Mononuclear cell (primary cell): ENCODE data around the gene CAPN10. TPM values are rescaled to one million over a fixed set of nuclear protein-coding genes. Genes with fewer than 3 reads are reported as not detected.
"Not testable (repeated sequence)": the region's sequence is repeated elsewhere in the genome, so short reads cannot be mapped to it uniquely, and the experiment has no call there.

Experiments used
- H3K27me3 ChIP-seq: 2 replicates; pipeline ENCODE4 v1.6.0; 2011; ENCODE audit warnings: low read length, control low read depth; ENCODE audit not compliant: insufficient read depth
- H3K4me1 ChIP-seq: 2 replicates; pipeline ENCODE4 v1.5.1; 2011; ENCODE audit warnings: mild to moderate bottlenecking, low read length, control low read depth; ENCODE audit not compliant: insufficient read depth
- H3K4me3 ChIP-seq: 2 replicates; pipeline ENCODE4 v1.5.1; 2011; ENCODE audit warnings: mild to moderate bottlenecking, low read length, moderate library complexity
- H3K9me3 ChIP-seq: 2 replicates; pipeline ENCODE4 v1.5.1; 2011; ENCODE audit warnings: low read depth, mild to moderate bottlenecking, control low read depth, low read length
- total RNA-seq: library from RNA; depleted of rRNA; stranded (reverse); fragments of >200 nt; gene quantifications from one replicate; pipeline ENCODE4 v1.2.3, GENCODE V29; 2012

CAPN10 gene
- total RNA-seq, 1 donor: 18.2 TPM

- no peaks in the 10 kb centered on the region for H3K9me3 ChIP-seq
- H3K4me3 ChIP-seq: no peak overlapping the region
- no peaks in the 10 kb centered on the region for H3K27me3 ChIP-seq
- H3K4me1 ChIP-seq: peaks cover 23% of the 10 kb centered on the region
These were observed 25.2 kb downstream of the CAPN10 start for GRCh38 chr2:240611601-240612210.

GRCh38 chr2:240613781-240614180, 27.2 kb downstream of the CAPN10 start:
- Histone ChIP-seq H3K4me3 (no peak overlapping the region), H3K9me3 (no peaks in the 10 kb centered on the region), H3K27me3 (no peaks in the 10 kb centered on the region), H3K4me1 (peaks cover 23% of the 10 kb centered on the region)

GRCh38 chr2:240614391-240614790, 27.9 kb downstream of the CAPN10 start:
- H3K9me3 ChIP-seq: no peaks in the 10 kb centered on the region
- H3K4me3 ChIP-seq: no peak overlapping the region
- H3K4me1 ChIP-seq: peaks cover 23% of the 10 kb centered on the region
- no peaks in the 10 kb centered on the region for H3K27me3 ChIP-seq

- Histone ChIP-seq H3K4me3 (no peak overlapping the region), H3K4me1 (peaks cover 26% of the 10 kb centered on the region), H3K27me3 (no peaks in the 10 kb centered on the region), H3K9me3 (no peaks in the 10 kb centered on the region)
These were observed 28.9 kb downstream of the CAPN10 start for GRCh38 chr2:240615396-240615795.

- Histone ChIP-seq H3K27me3 (no peaks in the 10 kb centered on the region), H3K4me1 (peaks cover 32% of the 10 kb centered on the region), H3K4me3 (no peak overlapping the region), H3K9me3 (no peaks in the 10 kb centered on the region)
These were observed 29.4 kb downstream of the CAPN10 start for GRCh38 chr2:240615820-240616547.

GRCh38 chr2:240616860-240617666, 30.5 kb downstream of the CAPN10 start:
- not testable (repeated sequence) for H3K4me3 ChIP-seq, H3K27me3 ChIP-seq, H3K9me3 ChIP-seq
- H3K4me1 ChIP-seq: peaks cover 34% of the 10 kb centered on the region

GRCh38 chr2:240618776-240619175, 32.2 kb downstream of the CAPN10 start:
- H3K9me3 ChIP-seq: no peaks in the 10 kb centered on the region
- H3K4me3 ChIP-seq: no peak overlapping the region
- no peaks in the 10 kb centered on the region for H3K27me3 ChIP-seq
- peaks cover 34% of the 10 kb centered on the region for H3K4me1 ChIP-seq

- Histone ChIP-seq H3K4me1 (peaks cover 42% of the 10 kb centered on the region), H3K4me3 (no peak overlapping the region), H3K9me3 (no peaks in the 10 kb centered on the region), H3K27me3 (no peaks in the 10 kb centered on the region)
These were observed 33.1 kb downstream of the CAPN10 start for GRCh38 chr2:240619506-240620148.

- no peak overlapping the region for H3K4me3 ChIP-seq
- H3K27me3 ChIP-seq: no peaks in the 10 kb centered on the region
- no peaks in the 10 kb centered on the region for H3K9me3 ChIP-seq
- H3K4me1 ChIP-seq: peaks cover 48% of the 10 kb centered on the region
These were observed 33.7 kb downstream of the CAPN10 start for GRCh38 chr2:240620149-240620731.

- H3K27me3 ChIP-seq: no peaks in the 10 kb centered on the region
- no peak overlapping the region for H3K4me3 ChIP-seq
- H3K9me3 ChIP-seq: no peaks in the 10 kb centered on the region
- peaks cover 54% of the 10 kb centered on the region for H3K4me1 ChIP-seq
These were observed 34.3 kb downstream of the CAPN10 start for GRCh38 chr2:240620859-240621258.

- Histone ChIP-seq H3K4me1 (peaks cover 66% of the 10 kb centered on the region), H3K27me3 (no peaks in the 10 kb centered on the region), H3K9me3 (no peaks in the 10 kb centered on the region), H3K4me3 (no peak overlapping the region)
These were observed 35.5 kb downstream of the CAPN10 start for GRCh38 chr2:240622060-240622411.

GRCh38 chr2:240622531-240623235, 36.1 kb downstream of the CAPN10 start:
- Histone ChIP-seq H3K9me3 (no peaks in the 10 kb centered on the region), H3K27me3 (no peaks in the 10 kb centered on the region), H3K4me1 (peaks cover 72% of the 10 kb centered on the region), H3K4me3 (no peak overlapping the region)

GRCh38 chr2:240623531-240624010, 37.0 kb downstream of the CAPN10 start:
- Histone ChIP-seq H3K9me3 (no peaks in the 10 kb centered on the region), H3K4me1 (peaks cover 72% of the 10 kb centered on the region), H3K4me3 (no peak overlapping the region), H3K27me3 (no peaks in the 10 kb centered on the region)
